Left ventricle myocardium inferior (tissue), 1 donor: Measurements from ENCODE around the gene RNPEPL1. TPM values are rescaled to one million over a fixed set of nuclear protein-coding genes. Genes with fewer than 3 reads are reported as not detected.

Source experiments
- DNase-seq: peaks from one replicate; pipeline ENCODE4 v3.0.0-alpha.2; 2020
- H3K27ac ChIP-seq: fragments of 200-600 bp; replicated peaks from 2 replicates; pipeline ENCODE4 v1.8.0; 2021
- H3K27me3 ChIP-seq: fragments of 200-600 bp; 2 replicates; pipeline ENCODE4 v1.8.0; 2021; ENCODE audit warnings: low read depth
- H3K36me3 ChIP-seq: fragments of 200-600 bp; 2 replicates; pipeline ENCODE4 v1.8.0; 2021
- H3K4me1 ChIP-seq: fragments of 200-600 bp; 2 replicates; pipeline ENCODE4 v1.8.0; 2021
- H3K4me3 ChIP-seq: fragments of 200-600 bp; 2 replicates; pipeline ENCODE4 v1.8.0; 2021; ENCODE audit warnings: mild to moderate bottlenecking, moderate library complexity
- H3K9me3 ChIP-seq: fragments of 200-600 bp; replicated peaks from 2 replicates; pipeline ENCODE4 v1.8.0; 2021
- CTCF ChIP-seq: fragments of 200-600 bp; IDR thresholded peaks from 2 replicates; pipeline ENCODE4 v1.8.0; 2021; ENCODE audit warnings: antibody characterized with exemption, mild to moderate bottlenecking, borderline replicate concordance
- intact Hi-C: fragments of 100-400 bp; cut with micrococcal nuclease; formaldehyde crosslinking; loops from one replicate; pipeline ENCODE4 v1.11.0; 2022
- total RNA-seq: library from RNA; stranded (reverse); fragmentation: NEBNext Ultra II Directional; extraction: Animal tissue kit (Norgen Biotek cat#: 25700); gene quantifications from one replicate; pipeline ENCODE4 v1.2.1, GENCODE V29; 2021
- donor health status: DM: no; HTN: yes; CAD: no; lungs with severe emphysema.

RNPEPL1 gene
- total RNA-seq, 1 donor from 2014 or later: 80.1 TPM

- H3K27me3 ChIP-seq: no peaks in the 10 kb centered on the region
- peaks cover 8% of the 10 kb centered on the region for H3K9me3 ChIP-seq
- peaks cover 33% of the 10 kb centered on the region for H3K4me1 ChIP-seq
- H3K4me3 ChIP-seq: no peak overlapping the region
- intact Hi-C loops: no loop called here
- H3K27ac ChIP-seq: no peak overlapping the region
- TF ChIP-seq CTCF: no peak
- peaks cover 60% of the 10 kb centered on the region for H3K36me3 ChIP-seq
- DNase-seq: peak; percentile 20
Measured at GRCh38 chr2:240576436-240577205, 8.3 kb downstream of the RNPEPL1 start.

GRCh38 chr2:240577281-240578109 lies 9.2 kb downstream of the RNPEPL1 start:
- H3K36me3 ChIP-seq: peaks cover 56% of the 10 kb centered on the region
- H3K4me1 ChIP-seq: peaks cover 33% of the 10 kb centered on the region
- H3K9me3 ChIP-seq: peaks cover 8% of the 10 kb centered on the region
- intact Hi-C loops: no loop called here
- peak; percentile 16 for DNase-seq
- no peak overlapping the region for H3K4me3 ChIP-seq
- no peak for TF ChIP-seq CTCF
- no peaks in the 10 kb centered on the region for H3K27me3 ChIP-seq
- peak overlapping the region; percentile 7 for H3K27ac ChIP-seq

- TF ChIP-seq CTCF: no peak
- intact Hi-C loops: no loop called here
- no peaks in the 10 kb centered on the region for H3K27me3 ChIP-seq
- DNase-seq: peak; percentile 21
- peaks cover 33% of the 10 kb centered on the region for H3K4me1 ChIP-seq
- peak overlapping the region; percentile 7 for H3K27ac ChIP-seq
- H3K4me3 ChIP-seq: no peak overlapping the region
- H3K36me3 ChIP-seq: peaks cover 55% of the 10 kb centered on the region
- peaks cover 8% of the 10 kb centered on the region for H3K9me3 ChIP-seq
Measured at GRCh38 chr2:240578110-240578450, 9.8 kb downstream of the RNPEPL1 start.

- no peak for TF ChIP-seq CTCF
Measured at GRCh38 chr2:240578488-240578887, 10.2 kb downstream of the RNPEPL1 start.

GRCh38 chr2:240579071-240579762 lies 10.9 kb downstream of the RNPEPL1 start:
- no peak overlapping the region for H3K4me3 ChIP-seq
- TF ChIP-seq CTCF: no peak
- peaks cover 45% of the 10 kb centered on the region for H3K36me3 ChIP-seq
- H3K27me3 ChIP-seq: no peaks in the 10 kb centered on the region
- H3K4me1 ChIP-seq: peaks cover 39% of the 10 kb centered on the region
- no peak for DNase-seq
- peaks cover 8% of the 10 kb centered on the region for H3K9me3 ChIP-seq
- peak overlapping the region; percentile 84 for H3K27ac ChIP-seq
- intact Hi-C loops: no loop called here

More at GRCh38 chr2:240578488-240578887, 10.2 kb downstream of the RNPEPL1 start:
- Histone ChIP-seq H3K27ac (peak overlapping the region; percentile 7), H3K36me3 (peaks cover 52% of the 10 kb centered on the region), H3K9me3 (peaks cover 8% of the 10 kb centered on the region), H3K27me3 (no peaks in the 10 kb centered on the region), H3K4me3 (no peak overlapping the region), H3K4me1 (peaks cover 33% of the 10 kb centered on the region)
- DNase-seq: no peak
- intact Hi-C loops: no loop called here
